ENCODE measurements around the gene MAGEF1. TPM values are rescaled to one million over a fixed set of nuclear protein-coding genes. Genes with fewer than 3 reads are reported as not detected.
A peak's percentile ranks its signal among the peaks of the same experiment; 100 is the strongest.

Gene MAGEF1
- total and polyA plus RNA-seq, 5 donors from 2014 or later, result 5.2 to 27.0 (median 20.2) TPM

- Mint-ChIP-seq H3K9me3 (peaks cover 0 to 1% (median 0%) of the 10 kb centered on the region in 7 donors), H3K36me3 (no peaks in the 10 kb centered on the region), H3K27ac (no peak overlapping the region), H3K4me1 (peaks cover 0 to 2% (median 0%) of the 10 kb centered on the region in 4 donors), H3K4me3 (no peak overlapping the region), H3K27me3 (peaks cover 8% of the 10 kb centered on the region)
- no peaks in the 10 kb centered on the region for H3K9me3 ChIP-seq (ENCODE audit: control insufficient read depth in 2 of 2, low read length in 2 of 2)
- no peak for DNase-seq
- H3K27ac ChIP-seq (ENCODE audit: insufficient read depth, low read length, poor library complexity, severe bottlenecking), result no peak overlapping the region
- no peaks in the 10 kb centered on the region for H3K27me3 ChIP-seq (ENCODE audit: control insufficient read depth, insufficient read depth, low read length)
- no peak for ATAC-seq (ENCODE audit: low read depth in 2 of 2)
- H3K4me1 ChIP-seq (ENCODE audit: control insufficient read depth, insufficient read depth, low read length, poor library complexity, severe bottlenecking), result no peaks in the 10 kb centered on the region
- H3K36me3 ChIP-seq (ENCODE audit: control insufficient read depth, insufficient read depth, low read length), result no peaks in the 10 kb centered on the region
- H3K4me3 ChIP-seq (ENCODE audit: low read depth, low read length), result no peak overlapping the region
Measured at GRCh38 chr3:184674626-184675025, 37.2 kb downstream of the MAGEF1 start.

DNA sequence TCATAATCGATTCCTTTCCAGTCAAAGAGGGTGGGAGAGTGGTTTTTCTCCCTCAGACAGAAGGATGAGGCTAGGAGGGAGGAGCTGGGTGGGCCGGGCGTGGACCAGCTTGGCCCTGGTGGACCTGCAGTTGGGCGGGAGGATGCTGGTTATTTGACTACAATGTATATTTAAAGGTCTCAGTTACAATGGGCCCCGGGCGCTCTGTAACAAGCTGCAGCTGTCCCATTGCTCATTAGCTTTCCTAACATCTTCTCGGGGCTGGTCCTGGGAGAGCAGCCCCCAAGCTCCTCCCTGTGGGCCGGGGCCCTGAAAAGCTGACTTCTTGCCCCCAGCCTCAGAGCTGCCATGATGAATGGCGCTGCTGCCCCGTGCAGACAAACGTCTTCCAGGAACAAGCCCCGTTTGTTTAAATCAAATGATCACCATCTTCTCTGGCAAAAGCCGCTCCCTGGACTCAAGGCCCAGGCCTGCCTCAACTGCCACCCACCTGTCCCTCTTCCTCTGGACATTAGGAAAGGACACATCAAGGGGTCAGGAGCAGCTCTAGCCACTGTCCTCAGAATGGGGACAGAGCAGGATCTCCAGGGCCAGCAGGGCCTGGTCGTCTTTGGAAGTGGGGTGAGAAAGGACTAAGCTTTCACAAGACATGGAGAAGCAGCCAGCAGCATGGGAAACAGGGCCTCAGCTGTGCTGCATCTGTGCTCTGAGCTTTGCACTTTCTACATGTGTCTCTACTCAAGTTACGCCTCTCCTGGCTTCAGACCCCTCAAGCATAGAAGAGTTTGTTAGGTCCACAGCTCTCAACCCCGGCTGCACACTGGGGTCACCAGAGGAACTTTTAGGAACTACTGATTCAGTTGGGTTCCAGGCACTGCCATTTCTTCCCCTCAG, 38.6 kb downstream of the MAGEF1 start:
- H3K4me3 ChIP-seq (ENCODE audit: low read depth, low read length), result no peak overlapping the region
- H3K27ac ChIP-seq (ENCODE audit: insufficient read depth, low read length, poor library complexity, severe bottlenecking), result no peak overlapping the region
- H3K9me3 ChIP-seq (ENCODE audit: control insufficient read depth in 2 of 2, low read length in 2 of 2), result no peaks in the 10 kb centered on the region
- H3K4me1 ChIP-seq (ENCODE audit: control insufficient read depth, insufficient read depth, low read length, poor library complexity, severe bottlenecking), result no peaks in the 10 kb centered on the region
- peaks cover 0 to 2% (median 0%) of the 10 kb centered on the region in 4 donors for H3K4me1 Mint-ChIP-seq
- peaks cover 0 to 1% (median 0%) of the 10 kb centered on the region in 7 donors for H3K9me3 Mint-ChIP-seq
- no peak for ATAC-seq (ENCODE audit: low read depth in 2 of 2)
- no peaks in the 10 kb centered on the region for H3K36me3 Mint-ChIP-seq
- no peaks in the 10 kb centered on the region for H3K27me3 ChIP-seq (ENCODE audit: control insufficient read depth, insufficient read depth, low read length)
- no peak overlapping the region for H3K4me3 Mint-ChIP-seq
- peaks cover 8% of the 10 kb centered on the region for H3K27me3 Mint-ChIP-seq
- no peaks in the 10 kb centered on the region for H3K36me3 ChIP-seq (ENCODE audit: control insufficient read depth, insufficient read depth, low read length)
- DNase-seq, result no peak
- peak overlapping the region in 1 of 3 donors; percentile 76 for H3K27ac Mint-ChIP-seq

DNA sequence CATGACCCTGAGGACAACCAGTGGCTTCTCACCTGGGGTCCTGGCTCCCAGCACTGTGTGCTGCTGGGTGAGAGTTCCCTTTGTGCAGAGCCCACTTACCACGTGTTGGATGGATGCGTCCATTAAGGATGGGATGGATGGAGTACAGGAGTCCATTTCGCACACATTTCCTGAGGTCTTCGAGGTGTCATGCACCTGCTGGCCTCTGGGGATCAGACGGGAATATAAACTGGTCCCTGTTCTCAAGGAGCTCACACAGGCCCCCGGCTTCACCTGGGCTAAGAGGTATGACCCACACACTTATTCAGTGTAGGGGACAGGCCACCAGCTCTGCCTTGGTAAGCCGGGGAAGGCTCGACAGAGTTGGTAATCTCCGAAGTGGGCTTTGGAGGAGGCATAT, 39.5 kb downstream of the MAGEF1 start:
- no peak for ATAC-seq (ENCODE audit: low read depth in 2 of 2)
- no peak overlapping the region for H3K27ac ChIP-seq (ENCODE audit: insufficient read depth, low read length, poor library complexity, severe bottlenecking)

GRCh38 chr3:184670091-184670602, 41.7 kb downstream of the MAGEF1 start:
- no peak for ATAC-seq (ENCODE audit: low read depth in 2 of 2)
- H3K9me3 Mint-ChIP-seq, result peaks cover 0 to 1% (median 0%) of the 10 kb centered on the region in 7 donors
- Histone ChIP-seq H3K4me3 (ENCODE audit: low read depth, low read length) (no peak overlapping the region), H3K4me1 (ENCODE audit: control insufficient read depth, insufficient read depth, low read length, poor library complexity, severe bottlenecking) (no peaks in the 10 kb centered on the region), H3K27ac (ENCODE audit: insufficient read depth, low read length, poor library complexity, severe bottlenecking) (no peak overlapping the region), H3K27me3 (ENCODE audit: control insufficient read depth, insufficient read depth, low read length) (no peaks in the 10 kb centered on the region), H3K36me3 (ENCODE audit: control insufficient read depth, insufficient read depth, low read length) (no peaks in the 10 kb centered on the region), H3K9me3 (ENCODE audit: control insufficient read depth in 2 of 2, low read length in 2 of 2) (no peaks in the 10 kb centered on the region)
- no peak overlapping the region for H3K27ac Mint-ChIP-seq
- H3K4me1 Mint-ChIP-seq, result no peaks in the 10 kb centered on the region
- H3K27me3 Mint-ChIP-seq, result peaks cover 12% of the 10 kb centered on the region
- no peak for DNase-seq
- no peaks in the 10 kb centered on the region for H3K36me3 Mint-ChIP-seq
- no peak overlapping the region for H3K4me3 Mint-ChIP-seq

More for the DNA sequence above, 39.5 kb downstream of the MAGEF1 start:
- H3K9me3 ChIP-seq (ENCODE audit: control insufficient read depth in 2 of 2, low read length in 2 of 2), result no peaks in the 10 kb centered on the region
- no peak overlapping the region for H3K4me3 Mint-ChIP-seq
- H3K27me3 Mint-ChIP-seq, result peaks cover 12% of the 10 kb centered on the region
- H3K4me1 Mint-ChIP-seq, result peaks cover 0 to 2% (median 0%) of the 10 kb centered on the region in 4 donors
- peaks cover 0 to 1% (median 0%) of the 10 kb centered on the region in 7 donors for H3K9me3 Mint-ChIP-seq
- no peaks in the 10 kb centered on the region for H3K36me3 ChIP-seq (ENCODE audit: control insufficient read depth, insufficient read depth, low read length)
- no peak overlapping the region for H3K4me3 ChIP-seq (ENCODE audit: low read depth, low read length)
- H3K27ac Mint-ChIP-seq, result no peak overlapping the region
- DNase-seq, result no peak
- H3K27me3 ChIP-seq (ENCODE audit: control insufficient read depth, insufficient read depth, low read length), result no peaks in the 10 kb centered on the region
- H3K36me3 Mint-ChIP-seq, result no peaks in the 10 kb centered on the region
- H3K4me1 ChIP-seq (ENCODE audit: control insufficient read depth, insufficient read depth, low read length, poor library complexity, severe bottlenecking), result no peaks in the 10 kb centered on the region

DNA sequence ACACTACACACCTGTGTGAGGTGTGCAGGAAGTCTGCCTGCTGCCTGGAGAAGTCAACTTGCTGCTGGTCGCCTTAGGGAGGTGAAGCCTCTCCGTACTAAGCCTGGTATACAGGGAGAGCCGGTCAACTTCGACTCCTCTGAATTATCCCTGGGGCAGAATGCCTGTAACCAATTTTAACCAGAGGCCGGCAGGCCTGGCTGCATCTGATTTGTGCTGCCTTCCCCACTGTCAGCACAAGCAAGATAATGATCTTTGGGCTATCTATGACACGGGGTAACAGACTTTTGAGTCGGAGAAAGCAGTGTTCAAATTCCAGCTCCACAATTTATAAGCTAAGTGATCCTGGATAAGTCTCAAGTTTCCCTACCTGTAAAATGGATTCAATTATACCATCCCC, 42.3 kb downstream of the MAGEF1 start:
- no peak overlapping the region for H3K27ac ChIP-seq (ENCODE audit: insufficient read depth, low read length, poor library complexity, severe bottlenecking)
- no peaks in the 10 kb centered on the region for H3K9me3 ChIP-seq (ENCODE audit: control insufficient read depth in 2 of 2, low read length in 2 of 2)
- ATAC-seq (ENCODE audit: low read depth in 2 of 2) (no peak), DNase-seq (no peak)
- H3K4me3 ChIP-seq (ENCODE audit: low read depth, low read length), result no peak overlapping the region
- Mint-ChIP-seq H3K9me3 (peaks cover 0 to 1% (median 0%) of the 10 kb centered on the region in 7 donors), H3K4me3 (no peak overlapping the region), H3K4me1 (no peaks in the 10 kb centered on the region), H3K27ac (no peak overlapping the region), H3K36me3 (no peaks in the 10 kb centered on the region), H3K27me3 (peaks cover 12% of the 10 kb centered on the region)
- no peaks in the 10 kb centered on the region for H3K27me3 ChIP-seq (ENCODE audit: control insufficient read depth, insufficient read depth, low read length)
- no peaks in the 10 kb centered on the region for H3K36me3 ChIP-seq (ENCODE audit: control insufficient read depth, insufficient read depth, low read length)
- H3K4me1 ChIP-seq (ENCODE audit: control insufficient read depth, insufficient read depth, low read length, poor library complexity, severe bottlenecking), result no peaks in the 10 kb centered on the region

DNA sequence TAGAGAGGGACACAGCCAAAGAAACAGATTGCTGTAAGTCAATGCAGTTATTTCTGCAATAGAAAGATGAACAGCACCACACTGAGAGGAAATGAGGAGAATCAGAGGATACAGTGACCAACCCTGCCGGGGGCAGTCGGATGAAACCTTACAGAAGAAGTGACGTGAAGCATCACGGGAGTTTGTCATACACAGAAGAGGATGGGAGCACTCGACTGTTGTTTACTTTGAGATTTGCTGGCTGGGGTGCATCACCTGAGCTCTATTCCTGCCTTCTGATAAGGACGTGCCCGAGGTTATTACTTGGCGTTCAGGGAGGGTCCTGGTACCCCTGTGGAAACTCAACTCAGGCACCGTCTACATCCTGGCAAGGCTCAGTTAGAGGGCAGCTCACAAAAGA, 45.4 kb downstream of the MAGEF1 start:
- Histone ChIP-seq H3K27ac (ENCODE audit: insufficient read depth, low read length, poor library complexity, severe bottlenecking) (no peak overlapping the region), H3K4me3 (ENCODE audit: low read depth, low read length) (no peak overlapping the region), H3K4me1 (ENCODE audit: control insufficient read depth, insufficient read depth, low read length, poor library complexity, severe bottlenecking) (no peaks in the 10 kb centered on the region), H3K36me3 (ENCODE audit: control insufficient read depth, insufficient read depth, low read length) (no peaks in the 10 kb centered on the region), H3K27me3 (ENCODE audit: control insufficient read depth, insufficient read depth, low read length) (no peaks in the 10 kb centered on the region), H3K9me3 (ENCODE audit: control insufficient read depth in 2 of 2, low read length in 2 of 2) (no peaks in the 10 kb centered on the region)
- DNase-seq (no peak), ATAC-seq (ENCODE audit: low read depth in 2 of 2) (no peak)
- H3K27me3 Mint-ChIP-seq, result peaks cover 11% of the 10 kb centered on the region
- peaks cover 0 to 2% (median 0%) of the 10 kb centered on the region in 7 donors for H3K9me3 Mint-ChIP-seq
- no peak overlapping the region for H3K4me3 Mint-ChIP-seq
- H3K36me3 Mint-ChIP-seq, result no peaks in the 10 kb centered on the region
- H3K4me1 Mint-ChIP-seq, result no peaks in the 10 kb centered on the region
- no peak overlapping the region for H3K27ac Mint-ChIP-seq

DNA sequence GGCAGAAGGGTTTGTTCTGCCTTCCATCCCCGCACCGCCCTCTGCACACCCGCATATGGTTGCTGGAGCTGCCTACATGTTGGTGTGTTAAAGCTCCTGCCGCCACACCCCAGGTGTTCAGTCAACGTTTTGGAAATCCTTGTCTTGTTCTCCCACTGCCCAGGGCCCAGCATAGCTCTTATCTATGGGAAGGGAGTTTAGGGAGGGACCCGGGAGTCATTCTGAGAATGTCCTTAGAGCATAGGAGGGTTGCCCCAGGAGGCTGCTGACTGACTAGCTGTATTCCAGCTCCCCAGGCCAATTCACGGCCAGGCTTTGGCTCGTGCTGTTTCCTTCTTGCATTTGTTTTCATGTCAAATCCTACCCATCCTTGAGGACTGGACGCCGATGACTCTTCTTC, 46.8 kb downstream of the MAGEF1 start:
- no peaks in the 10 kb centered on the region for H3K36me3 Mint-ChIP-seq
- H3K4me3 ChIP-seq (ENCODE audit: low read depth, low read length), result no peak overlapping the region
- peaks cover 9% of the 10 kb centered on the region for H3K27me3 Mint-ChIP-seq
- no peak for ATAC-seq (ENCODE audit: low read depth in 2 of 2)
- H3K36me3 ChIP-seq (ENCODE audit: control insufficient read depth, insufficient read depth, low read length), result no peaks in the 10 kb centered on the region
- H3K4me1 Mint-ChIP-seq, result no peaks in the 10 kb centered on the region
- no peaks in the 10 kb centered on the region for H3K4me1 ChIP-seq (ENCODE audit: control insufficient read depth, insufficient read depth, low read length, poor library complexity, severe bottlenecking)
- no peaks in the 10 kb centered on the region for H3K27me3 ChIP-seq (ENCODE audit: control insufficient read depth, insufficient read depth, low read length)
- H3K27ac Mint-ChIP-seq, result no peak overlapping the region
- H3K9me3 ChIP-seq (ENCODE audit: control insufficient read depth in 2 of 2, low read length in 2 of 2), result no peaks in the 10 kb centered on the region
- no peak overlapping the region for H3K27ac ChIP-seq (ENCODE audit: insufficient read depth, low read length, poor library complexity, severe bottlenecking)
- no peak for DNase-seq
- no peak overlapping the region for H3K4me3 Mint-ChIP-seq
- H3K9me3 Mint-ChIP-seq, result peaks cover 0 to 2% (median 0%) of the 10 kb centered on the region in 7 donors
